ENCODE results near the gene FAM20C.

FAM20C gene

GRCh38 chr7:187227-187927 lies 5.0 kb upstream of the FAM20C start:
- Mint-ChIP-seq H3K4me3 (peak overlapping the region; percentile 17), H3K27ac (no peak overlapping the region), H3K27me3 (ENCODE audit: low read depth, poor library complexity) (peaks cover 40% of the 10 kb centered on the region), H3K36me3 (ENCODE audit: low read depth) (no peaks in the 10 kb centered on the region), H3K9me3 (no peaks in the 10 kb centered on the region), H3K4me1 (peaks cover 49% of the 10 kb centered on the region)
- no peak for DNase-seq
- TF ChIP-seq CTCF (IDR thresholded peaks at IDR 0.05), result no peak

GRCh38 chr7:188174-188573 lies 4.2 kb upstream of the FAM20C start:
- no peak for DNase-seq
- peaks cover 49% of the 10 kb centered on the region for H3K4me1 Mint-ChIP-seq
- no peak for TF ChIP-seq CTCF (IDR thresholded peaks at IDR 0.05)
- H3K27ac Mint-ChIP-seq, result no peak overlapping the region
- no peaks in the 10 kb centered on the region for H3K36me3 Mint-ChIP-seq (ENCODE audit: low read depth)
- H3K9me3 Mint-ChIP-seq, result no peaks in the 10 kb centered on the region
- no peak overlapping the region for H3K4me3 Mint-ChIP-seq
- H3K27me3 Mint-ChIP-seq (ENCODE audit: low read depth, poor library complexity), result peaks cover 42% of the 10 kb centered on the region

DNA sequence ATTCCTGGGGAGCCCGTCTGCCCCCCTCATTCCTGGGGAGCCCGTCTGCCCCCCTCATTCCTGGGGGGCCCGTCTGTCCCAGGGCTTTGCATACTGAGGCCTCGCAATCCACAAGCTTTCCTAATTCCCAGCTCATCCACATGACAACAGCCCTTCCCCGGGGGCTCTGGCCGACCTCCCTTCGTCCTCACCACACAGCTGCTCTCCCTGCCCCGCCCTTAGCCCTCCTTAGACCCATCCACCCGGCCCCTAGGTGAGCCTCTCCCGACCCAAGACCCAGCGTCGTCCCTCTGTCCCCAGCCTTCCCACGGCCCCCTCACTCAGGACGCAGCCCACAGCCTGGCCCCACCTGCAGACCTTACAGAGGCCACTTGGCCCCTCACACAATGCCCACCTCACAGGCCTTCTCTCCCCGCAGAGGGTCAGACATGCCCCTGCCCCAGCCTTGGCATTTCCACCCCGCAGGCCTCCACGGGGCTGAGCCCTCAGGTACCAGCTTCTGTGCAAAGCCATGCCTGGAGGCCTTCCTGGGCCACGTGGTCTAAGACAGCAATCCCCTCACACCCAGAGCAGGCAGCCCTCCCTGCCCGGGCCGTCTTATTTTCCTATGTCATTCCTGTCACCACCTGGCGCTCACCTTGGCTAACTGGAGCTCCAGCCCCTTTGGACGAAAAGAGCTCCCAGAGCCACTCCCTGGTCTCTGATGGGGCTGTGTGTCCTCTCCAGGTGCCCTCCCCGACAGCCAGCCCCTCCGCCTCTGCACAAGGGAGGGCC lies 3.5 kb upstream of the FAM20C start:
- H3K9me3 Mint-ChIP-seq, result no peaks in the 10 kb centered on the region
- no peak overlapping the region for H3K4me3 Mint-ChIP-seq
- no peak for TF ChIP-seq CTCF (IDR thresholded peaks at IDR 0.05)
- no peaks in the 10 kb centered on the region for H3K36me3 Mint-ChIP-seq (ENCODE audit: low read depth)
- no peak for DNase-seq
- H3K4me1 Mint-ChIP-seq, result peaks cover 45% of the 10 kb centered on the region
- no peak overlapping the region for H3K27ac Mint-ChIP-seq
- peaks cover 44% of the 10 kb centered on the region for H3K27me3 Mint-ChIP-seq (ENCODE audit: low read depth, poor library complexity)

DNA sequence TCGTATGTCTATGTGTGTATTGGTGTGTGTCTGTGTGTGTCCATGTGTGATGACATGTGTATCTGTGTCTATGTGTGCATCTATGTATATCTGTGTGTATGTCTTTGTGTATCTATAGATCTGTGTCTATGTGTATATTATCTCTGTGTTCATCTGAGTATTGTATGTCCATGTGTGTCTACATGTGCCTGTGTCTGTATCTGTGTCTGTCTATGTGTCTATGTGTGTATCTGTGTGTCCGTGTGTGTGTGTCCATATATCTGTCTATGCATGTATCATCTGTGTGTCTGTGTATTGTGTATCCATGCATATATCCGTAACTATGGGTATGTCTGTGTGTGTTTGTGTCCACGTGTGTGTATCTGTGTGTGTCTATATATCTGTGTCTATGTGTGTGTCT lies 2.7 kb upstream of the FAM20C start:
- peaks cover 51% of the 10 kb centered on the region for H3K4me1 Mint-ChIP-seq
- no peak for DNase-seq
- H3K4me3 Mint-ChIP-seq, result peak overlapping the region; percentile 49
- peaks cover 44% of the 10 kb centered on the region for H3K27me3 Mint-ChIP-seq (ENCODE audit: low read depth, poor library complexity)
- H3K9me3 Mint-ChIP-seq, result no peaks in the 10 kb centered on the region
- H3K36me3 Mint-ChIP-seq (ENCODE audit: low read depth), result no peaks in the 10 kb centered on the region
- TF ChIP-seq CTCF (IDR thresholded peaks at IDR 0.05), result no peak
- H3K27ac Mint-ChIP-seq, result no peak overlapping the region

DNA sequence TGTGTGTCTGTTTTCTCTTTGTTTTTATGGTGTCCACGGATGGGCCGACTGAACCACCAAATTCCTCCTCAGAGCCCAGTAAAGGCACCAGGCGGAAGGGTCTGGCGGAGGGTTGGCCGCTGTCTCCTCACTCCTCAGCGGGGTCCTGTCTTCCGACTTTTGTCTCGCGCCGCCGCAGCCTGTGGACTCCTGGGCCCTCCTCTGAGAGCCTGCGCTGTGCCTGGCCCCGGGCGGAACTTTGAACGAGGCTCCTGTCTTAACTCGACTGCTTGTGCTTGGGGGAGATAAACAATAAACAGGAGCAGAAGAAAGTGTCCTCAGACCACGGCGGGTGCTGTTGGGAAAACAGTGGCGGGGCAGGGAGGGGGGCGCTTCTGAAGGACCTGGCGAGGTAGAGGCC lies 2.2 kb upstream of the FAM20C start:
- no peak for DNase-seq
- Mint-ChIP-seq H3K4me1 (peaks cover 56% of the 10 kb centered on the region), H3K27me3 (ENCODE audit: low read depth, poor library complexity) (peaks cover 44% of the 10 kb centered on the region), H3K36me3 (ENCODE audit: low read depth) (no peaks in the 10 kb centered on the region), H3K27ac (no peak overlapping the region), H3K9me3 (no peaks in the 10 kb centered on the region), H3K4me3 (peak overlapping the region; percentile 49)
- TF ChIP-seq CTCF (IDR thresholded peaks at IDR 0.05), result no peak

Measured in nephron progenitor cell (in vitro differentiated cells).